ENCODE measurements around the gene SUCLG2.
A peak's percentile ranks its signal among the peaks of the same experiment; 100 is the strongest.
"Not testable (repeated sequence)": the region's sequence is repeated elsewhere in the genome, so short reads cannot be mapped to it uniquely, and the experiment has no call there.

Gene SUCLG2

DNA sequence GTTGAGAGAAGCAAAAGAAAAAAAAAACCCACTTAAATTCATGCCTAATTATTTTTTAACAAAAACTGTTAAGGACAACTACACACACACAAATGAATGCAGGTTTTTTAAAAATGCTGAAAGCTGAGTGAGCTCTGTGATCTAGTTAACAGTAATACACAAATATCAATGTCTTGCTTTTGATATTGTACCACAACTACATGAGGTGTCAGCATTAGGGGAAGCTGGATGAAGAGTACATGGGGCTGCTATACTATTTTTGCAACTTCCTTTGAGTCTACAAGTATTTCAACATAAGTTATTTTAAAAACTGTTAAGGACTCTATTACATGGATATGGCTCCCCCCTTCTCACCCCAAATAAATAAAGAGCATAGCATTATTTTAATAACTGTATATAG is 44.7 kb downstream of the SUCLG2 start:
- DNase-seq (ENCODE audit: low read depth in 2 of 2): no peak

- no peak for DNase-seq (ENCODE audit: low read depth in 2 of 2)
Observed at GRCh38 chr3:67608034-67608433, 46.4 kb downstream of the SUCLG2 start.

- DNase-seq (ENCODE audit: low read depth in 2 of 2): peak in 1 of 2 experiments; percentile 4
Observed at GRCh38 chr3:67605377-67605776, 49.0 kb downstream of the SUCLG2 start.

- DNase-seq (ENCODE audit: low read depth in 2 of 2): no peak
Observed at GRCh38 chr3:67602816-67603215, 51.6 kb downstream of the SUCLG2 start.

GRCh38 chr3:67601919-67602608 is 52.3 kb downstream of the SUCLG2 start:
- no peak for DNase-seq (ENCODE audit: low read depth in 2 of 2)

GRCh38 chr3:67601385-67601784 is 53.0 kb downstream of the SUCLG2 start:
- DNase-seq (ENCODE audit: low read depth in 2 of 2): no peak

- no peak for DNase-seq (ENCODE audit: low read depth in 2 of 2)
Observed at GRCh38 chr3:67599821-67600220, 54.6 kb downstream of the SUCLG2 start.

DNA sequence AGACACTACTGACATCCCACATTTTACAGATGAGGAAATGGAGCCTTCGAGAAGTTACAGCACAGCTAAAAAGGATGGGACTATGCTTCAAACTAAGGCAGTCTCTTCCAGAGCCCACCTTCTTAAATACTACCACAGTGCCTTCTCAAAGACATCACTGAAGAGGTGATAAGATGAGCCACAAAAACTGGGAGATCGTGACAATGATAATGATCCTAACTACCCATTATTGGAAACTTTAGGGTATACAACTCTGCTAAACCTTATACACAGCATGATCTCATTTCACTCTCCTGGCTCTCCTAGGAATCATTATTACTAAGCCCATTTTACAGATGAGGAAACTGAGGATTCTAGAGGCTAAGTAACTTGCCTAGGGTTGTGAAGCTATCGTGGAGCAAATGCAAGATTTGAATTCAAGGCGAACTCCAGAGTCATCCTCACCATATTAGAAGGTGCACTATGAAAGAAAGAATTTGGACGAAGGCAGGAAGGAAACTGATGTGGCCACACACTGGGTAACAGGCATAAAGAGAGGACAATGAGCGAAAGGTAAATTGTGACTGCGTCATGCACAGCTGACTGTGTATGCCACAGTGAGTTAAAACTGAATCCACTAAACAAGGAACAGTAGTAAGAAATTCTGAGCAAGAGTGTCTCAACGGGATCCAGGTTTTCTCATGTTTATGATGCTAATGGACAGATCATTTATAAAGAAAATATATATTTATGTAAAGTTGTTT is 55.4 kb downstream of the SUCLG2 start:
- no peak for DNase-seq (ENCODE audit: low read depth in 2 of 2)

- DNase-seq (ENCODE audit: low read depth in 2 of 2): no peak
Observed at GRCh38 chr3:67595424-67595823, 59.0 kb downstream of the SUCLG2 start.

DNA sequence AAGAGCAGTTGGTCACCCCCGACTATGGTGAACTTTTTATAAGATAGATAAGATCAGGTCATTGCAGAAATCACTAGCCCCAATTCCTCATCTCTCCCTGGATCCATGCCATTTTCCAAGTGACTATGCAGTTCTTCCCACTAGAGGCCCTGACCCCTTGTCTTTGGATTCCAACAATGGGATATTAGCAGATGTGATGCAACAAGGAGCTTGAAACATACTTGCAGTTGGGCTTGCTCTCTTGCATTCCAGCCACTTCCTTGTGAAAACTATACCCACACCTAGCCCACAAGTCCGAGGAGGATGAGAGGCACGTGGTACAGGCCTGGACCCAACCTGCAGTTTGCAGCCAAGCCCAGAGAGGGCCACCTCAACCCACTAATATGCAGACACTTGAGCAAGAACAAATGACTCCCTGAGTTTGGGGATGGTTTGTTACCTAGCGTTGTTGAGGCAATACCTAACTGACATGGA is 60.6 kb downstream of the SUCLG2 start:
- no peak for DNase-seq (ENCODE audit: low read depth in 2 of 2)

GRCh38 chr3:67592057-67592456 is 62.4 kb downstream of the SUCLG2 start:
- DNase-seq (ENCODE audit: low read depth in 2 of 2): no peak

- DNase-seq (ENCODE audit: low read depth in 2 of 2): no peak
Observed at GRCh38 chr3:67587811-67588210, 66.6 kb downstream of the SUCLG2 start.

DNA sequence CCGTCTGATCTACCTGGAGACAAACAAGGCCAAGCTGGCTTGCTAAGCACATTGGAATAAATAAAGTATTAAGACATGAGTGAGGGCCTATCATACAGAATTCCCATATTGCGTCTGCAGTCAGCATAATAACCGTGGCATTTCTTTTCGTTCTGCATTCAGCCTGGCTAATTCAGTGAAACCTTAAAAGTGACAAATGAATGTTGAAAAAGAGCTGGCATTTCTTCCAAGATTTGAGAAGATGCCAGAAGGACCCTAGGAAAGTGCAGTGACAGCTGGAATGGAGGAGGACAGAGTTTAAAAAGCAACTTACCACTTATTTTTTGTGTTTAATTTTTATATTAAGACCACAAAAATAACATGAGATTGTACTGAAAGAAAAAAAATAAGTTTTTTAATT is 67.1 kb downstream of the SUCLG2 start:
- no peak for DNase-seq (ENCODE audit: low read depth in 2 of 2)

- not testable (repeated sequence) for DNase-seq (ENCODE audit: low read depth in 2 of 2)
Observed at GRCh38 chr3:67584608-67585007, 69.8 kb downstream of the SUCLG2 start.

DNA sequence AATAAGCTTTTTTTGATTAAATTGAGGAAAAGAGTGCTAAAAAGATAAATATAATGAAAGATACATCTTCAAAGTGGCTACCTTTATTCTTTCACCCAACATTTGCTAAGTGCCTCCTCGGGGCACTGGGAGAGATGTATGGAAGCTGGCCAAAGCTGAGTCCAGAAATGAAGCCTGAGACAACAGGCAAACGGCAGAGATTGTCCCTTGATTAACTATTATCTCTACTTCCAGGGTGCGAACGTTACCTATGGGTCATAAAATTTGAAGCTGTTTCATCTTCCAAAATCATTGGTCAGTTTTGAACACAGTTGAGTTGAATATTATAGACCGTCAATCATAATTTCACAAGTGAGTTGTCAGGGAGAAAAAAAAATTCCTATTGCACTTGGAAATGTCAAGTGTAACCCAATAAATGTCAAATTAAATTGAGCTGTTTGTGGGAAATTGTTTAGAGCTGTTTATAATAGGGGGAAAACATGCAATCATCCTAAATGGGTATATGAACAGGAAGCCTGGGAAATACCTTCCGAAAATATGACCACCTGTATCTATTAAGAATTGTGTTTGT is 73.9 kb downstream of the SUCLG2 start:
- DNase-seq (ENCODE audit: low read depth in 2 of 2): no peak

DNA sequence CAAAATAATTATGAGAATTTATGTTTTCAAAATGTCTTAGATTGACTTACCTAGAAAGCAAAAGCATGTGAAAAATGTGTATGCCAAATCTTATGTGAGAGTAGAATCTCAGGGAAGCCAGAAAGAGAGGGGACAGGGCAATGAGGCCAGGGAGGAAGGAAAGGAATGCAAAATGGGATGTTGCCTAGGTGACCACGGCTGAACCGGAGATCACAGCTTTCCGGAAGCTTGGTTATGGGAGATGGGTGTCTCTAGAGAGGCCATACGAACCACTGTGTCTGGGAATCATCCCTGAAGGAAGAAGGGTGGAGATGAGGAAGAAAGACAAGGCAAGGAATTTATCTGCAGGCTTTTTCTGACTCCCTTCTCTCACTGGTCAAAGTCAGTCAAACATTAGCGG is 76.0 kb downstream of the SUCLG2 start:
- no peak for DNase-seq (ENCODE audit: low read depth in 2 of 2)

GRCh38 chr3:67576441-67576840 is 78.0 kb downstream of the SUCLG2 start:
- DNase-seq (ENCODE audit: low read depth in 2 of 2): no peak

GRCh38 chr3:67569324-67569723 is 85.1 kb downstream of the SUCLG2 start:
- no peak for DNase-seq (ENCODE audit: low read depth in 2 of 2)

DNA sequence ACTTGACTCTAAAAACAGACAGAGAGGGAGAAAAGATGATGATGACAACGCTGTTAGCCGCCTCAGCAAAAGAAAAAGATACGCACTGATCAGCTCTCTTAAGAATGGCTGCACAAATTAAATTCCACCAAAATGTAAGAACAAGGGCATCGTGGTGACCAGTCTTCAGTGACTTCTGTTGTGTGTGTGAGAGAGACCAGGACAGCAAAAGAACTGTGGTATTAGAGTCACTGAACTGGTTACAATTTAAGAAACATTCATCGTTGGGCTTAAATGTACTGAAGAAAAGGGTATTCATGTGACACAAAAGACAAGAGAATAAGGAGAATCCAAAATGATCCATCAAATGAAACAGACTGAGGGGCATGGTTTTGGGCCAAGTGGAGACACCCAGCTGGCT is 86.5 kb downstream of the SUCLG2 start:
- DNase-seq (ENCODE audit: low read depth in 2 of 2): no peak

GRCh38 chr3:67564973-67565372 is 89.4 kb downstream of the SUCLG2 start:
- no peak for DNase-seq (ENCODE audit: low read depth in 2 of 2)

GRCh38 chr3:67564008-67564407 is 90.4 kb downstream of the SUCLG2 start:
- DNase-seq (ENCODE audit: low read depth in 2 of 2): no peak

GRCh38 chr3:67561667-67562394 is 92.6 kb downstream of the SUCLG2 start:
- DNase-seq (ENCODE audit: low read depth in 2 of 2): no peak
